ENCODE measurements around the gene SQSTM1. TPM values are rescaled to one million over a fixed set of nuclear protein-coding genes. Genes with fewer than 3 reads are reported as not detected.

SQSTM1 gene
- total and polyA plus RNA-seq, 9 of the 15 experiments (the other 6 are each of a cell fraction or from before 2014, with no cell fraction given), result 5.6 to 148 (median 64.0) TPM

- TF ChIP-seq BRF2 (IDR thresholded peaks at IDR 0.05; ENCODE audit: borderline replicate concordance, insufficient read depth, insufficient read length), result no peak
- no peak for TF ChIP-seq THAP7 (CRISPR knock-in tag; IDR thresholded peaks at IDR 0.05)
- no peak for TF ChIP-seq ZSCAN29 (IDR thresholded peaks at IDR 0.05)
- no peak for TF ChIP-seq GATAD2A (IDR thresholded peaks at IDR 0.05)
- no peak for TF ChIP-seq PPARD (CRISPR knock-in tag; IDR thresholded peaks at IDR 0.05)
- TF ChIP-seq CC2D1A (IDR thresholded peaks at IDR 0.05), result no peak
- no peak for TF ChIP-seq CAMTA2 (CRISPR knock-in tag; conservative IDR thresholded peaks at IDR 0.05)
- no peak for TF ChIP-seq POLR2G (IDR thresholded peaks at IDR 0.05; ENCODE audit: low read depth, low read length)
Observed at GRCh38 chr5:179841621-179842020, 20.9 kb downstream of the SQSTM1 start (continued).

- Histone ChIP-seq H3K9me1 (ENCODE audit: control insufficient read depth, insufficient read depth, low read length) (no peaks in the 10 kb centered on the region), H3K4me2 (ENCODE audit: insufficient read depth, low read length) (no peak overlapping the region), H3K9me3 (replicated peaks; ENCODE audit: control insufficient read depth, insufficient read depth, low read depth, low read length) (no peaks in the 10 kb centered on the region), H3K9ac (ENCODE audit: insufficient read depth in 1 of 2, low read depth in 2 of 2, low read length in 2 of 2) (0 out of 4 replicates have a peak overlapping the region, but pooled peaks of 1 of the 2 experiments have one; percentile 50), H2AFZ (ENCODE audit: low read depth, low read length) (no peak overlapping the region), H3K27me3 (ENCODE audit: control insufficient read depth in 2 of 2, insufficient read depth in 2 of 2, low read length in 2 of 2) (no peaks in the 10 kb centered on the region), H3K4me3 (no peak overlapping the region), H3K4me1 (replicated peaks in 1 of 2; ENCODE audit: control insufficient read depth in 2 of 2, insufficient read depth in 2 of 2, low read length in 2 of 2) (peaks cover under 1 to 2% of the 10 kb centered on the region in 2 experiments; a peak in 3 of 5 replicates), H4K20me1 (replicated peaks; ENCODE audit: control insufficient read depth, insufficient read depth, low read length) (no peaks in the 10 kb centered on the region), H3K36me3 (ENCODE audit: control insufficient read depth, insufficient read depth, low read length) (peaks cover 45% of the 10 kb centered on the region), H3K27ac (ENCODE audit: extremely low read depth, low read depth, low read length) (no peak overlapping the region), H3K79me2 (ENCODE audit: control insufficient read depth, insufficient read depth, low read length) (peaks cover 13% of the 10 kb centered on the region)
- WGBS (ENCODE audit: insufficient coverage, low coverage, missing lambda C conversion rate), result 83% methylated on average over 8 of the region's 8 CpGs
- TF ChIP-seq HMGXB4 (CRISPR knock-in tag; IDR thresholded peaks at IDR 0.05), result no peak
- TF ChIP-seq RBM22 (IDR thresholded peaks at IDR 0.05; ENCODE audit: low read depth, low read length, poor library complexity, severe bottlenecking), result no peak
- FAIRE-seq (no peak), DNase-seq (ENCODE audit: extremely low read depth in 1 of 4, low spot score in 3 of 4) (no peak), ATAC-seq (no peak)
- ChIA-PET POLR2A (interaction anchor here (0.6 to 1.1 kb wide), 3 partner anchors 15 to 1387 kb away, joined by 3 to 4 read pairs (median 3); no protein-coding TSS in a partner anchor), CTCF (ENCODE audit: low intra/inter-chr PET ratio) (no interaction called here)
- in situ Hi-C loops (cut with MboI), result no loop called here
- no TSS peak for BruUV-seq (replicated peaks)
- intact Hi-C loops (cut with micrococcal nuclease), result no loop called here
Observed at GRCh38 chr5:179852993-179853547, 32.4 kb downstream of the SQSTM1 start.

Measured in K562 (cell line).